ENCODE measurements around the gene KRTAP12-4. TPM values are rescaled to one million over a fixed set of nuclear protein-coding genes. Genes with fewer than 3 reads are reported as not detected.

Gene KRTAP12-4, protein sequence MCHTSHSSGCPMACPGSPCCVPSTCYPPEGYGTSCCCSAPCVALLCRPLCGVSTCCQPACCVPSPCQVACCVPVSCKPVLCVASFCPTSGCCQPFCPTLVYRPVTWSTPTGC
- total RNA-seq, result not detected in 2 replicates

DNA sequence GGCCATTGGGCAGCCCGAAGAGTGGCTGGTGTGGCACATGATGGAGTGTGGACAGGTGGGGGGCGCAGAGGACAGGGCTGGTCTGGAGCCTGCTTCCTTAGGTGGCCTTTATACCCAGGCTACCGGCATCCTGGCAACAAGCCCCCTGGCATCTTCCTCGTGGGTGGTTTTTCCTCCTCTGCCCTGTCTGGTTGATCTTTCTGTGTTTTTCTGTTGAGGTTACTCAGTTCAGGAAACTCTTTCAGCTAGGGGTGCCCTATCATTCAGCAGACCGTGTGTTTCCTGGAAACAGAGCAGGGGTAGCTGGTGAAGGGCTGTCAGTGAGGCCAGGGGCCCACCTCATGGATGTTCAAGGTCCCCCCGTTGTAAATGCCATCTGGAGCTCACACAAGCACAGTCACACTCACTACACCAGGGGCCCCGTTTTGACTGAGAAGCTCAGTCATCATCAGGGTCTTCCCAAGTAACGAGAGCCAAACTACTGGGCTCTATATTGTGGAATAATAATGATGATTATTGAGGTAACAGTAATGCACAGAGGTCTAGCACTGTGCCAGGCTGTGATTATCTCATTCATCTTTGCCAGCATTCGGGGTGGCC, at the start of gene KRTAP12-4:
Gene KRTAP12-4 (minus strand): TSS at position 84 of the 600 bp plus-strand sequence. CDS start 45 bp downstream, at position 39.

DNA sequence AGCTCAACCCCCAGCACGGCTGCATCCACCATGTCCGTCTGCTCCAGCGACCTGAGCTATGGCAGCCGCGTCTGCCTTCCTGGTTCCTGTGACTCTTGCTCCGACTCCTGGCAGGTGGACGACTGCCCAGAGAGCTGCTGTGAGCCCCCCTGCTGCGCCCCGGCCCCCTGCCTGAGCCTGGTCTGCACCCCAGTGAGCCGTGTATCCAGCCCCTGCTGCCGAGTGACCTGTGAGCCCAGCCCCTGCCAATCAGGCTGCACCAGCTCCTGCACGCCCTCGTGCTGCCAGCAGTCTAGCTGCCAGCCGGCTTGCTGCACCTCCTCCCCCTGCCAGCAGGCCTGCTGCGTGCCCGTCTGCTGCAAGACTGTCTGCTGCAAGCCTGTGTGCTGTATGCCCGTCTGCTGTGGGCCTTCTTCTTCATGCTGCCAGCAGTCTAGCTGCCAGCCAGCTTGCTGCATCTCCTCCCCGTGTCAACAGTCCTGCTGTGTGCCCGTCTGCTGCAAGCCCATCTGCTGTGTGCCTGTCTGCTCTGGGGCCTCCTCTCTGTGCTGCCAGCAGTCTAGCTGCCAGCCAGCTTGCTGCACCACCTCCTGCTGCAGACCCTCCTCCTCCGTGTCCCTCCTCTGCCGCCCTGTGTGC, 42.8 kb upstream of the KRTAP12-4 start, which contains the start of gene KRTAP10-12:
Gene KRTAP10-12 (plus strand): TSS at position 1 of the 639 bp plus-strand sequence. CDS start 30 bp downstream, at position 31.

DNA sequence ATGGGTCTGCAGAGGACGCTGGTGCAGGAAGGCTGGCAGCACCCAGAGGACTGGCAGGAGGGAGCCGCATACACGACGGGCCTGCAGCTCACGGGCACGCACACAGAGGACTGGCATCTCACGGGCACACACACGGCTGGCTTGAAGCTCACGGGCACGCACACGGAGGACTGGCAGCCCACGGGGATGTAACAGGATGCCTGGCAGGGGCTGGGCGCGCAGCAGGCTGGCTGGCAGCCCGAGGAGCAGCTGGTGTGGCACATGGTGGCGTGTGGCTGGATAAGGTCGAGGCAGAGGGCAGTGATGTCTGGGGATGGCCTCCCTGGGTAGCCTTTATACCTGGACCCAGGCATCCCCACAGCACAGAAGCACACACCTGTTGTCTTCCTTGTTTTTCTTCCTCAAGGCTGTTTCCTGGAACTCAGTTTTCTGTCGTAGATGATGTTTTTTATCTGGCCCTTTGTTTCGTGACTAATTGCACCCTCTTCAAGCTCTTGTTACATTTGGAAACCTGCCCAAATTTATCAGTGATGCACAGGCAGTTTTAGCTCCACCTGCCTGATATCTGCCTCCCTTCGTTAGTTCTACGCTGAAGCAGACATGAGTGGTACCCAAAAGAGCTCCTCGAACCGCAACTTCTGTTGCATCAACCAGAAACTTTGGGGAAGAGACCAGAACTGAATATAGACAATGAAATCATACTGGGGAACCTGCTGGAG, 27.6 kb upstream of the KRTAP12-4 start, which contains the start of gene KRTAP12-1:
Gene KRTAP12-1 (minus strand): TSS at position 303 of the 719 bp plus-strand sequence. CDS start 40 bp downstream, at position 263.

DNA sequence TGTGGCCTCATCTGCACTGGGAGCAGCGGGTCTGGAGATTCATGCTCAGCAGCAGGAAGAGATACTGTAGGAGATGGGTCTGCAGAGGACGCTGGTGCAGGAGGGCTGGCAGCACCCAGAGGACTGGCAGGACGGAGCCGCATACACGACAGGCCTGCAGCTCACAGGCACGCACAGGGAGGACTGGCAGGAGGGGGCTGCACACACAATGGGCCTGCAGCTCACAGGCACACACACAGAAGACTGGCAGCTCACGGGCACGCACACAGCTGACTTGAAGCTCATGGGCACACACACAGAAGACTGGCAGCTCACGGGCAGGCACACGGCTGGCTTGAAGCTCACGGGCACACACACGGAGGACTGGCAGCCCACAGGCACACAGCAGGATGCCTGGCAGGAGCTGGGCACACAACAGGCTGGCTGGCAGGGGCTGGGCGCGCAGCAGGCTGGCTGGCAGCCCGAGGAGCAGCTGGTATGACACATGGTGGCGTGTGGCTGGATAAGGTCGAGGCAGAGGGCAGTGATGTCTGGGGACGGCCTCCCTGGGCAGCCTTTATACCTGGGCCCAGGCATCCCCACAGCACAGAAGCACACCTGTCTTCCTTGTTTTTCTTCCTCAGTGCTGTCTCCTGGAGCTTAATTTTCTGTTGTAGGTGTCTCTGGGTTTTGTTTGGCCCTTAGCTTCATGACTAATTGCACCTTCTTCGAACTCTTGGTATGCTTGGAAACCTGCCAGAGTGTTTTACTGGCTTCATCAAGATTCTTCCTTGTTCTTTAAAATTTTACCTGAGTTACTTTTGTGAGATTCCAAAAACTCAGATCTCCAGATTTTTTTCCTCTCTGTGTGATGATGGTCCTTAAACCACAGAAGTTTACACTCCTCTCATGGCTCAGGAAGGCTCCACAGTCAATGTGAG, 12.2 kb upstream of the KRTAP12-4 start, which contains the start of gene KRTAP12-2:
Gene KRTAP12-2 (minus strand): TSS at position 527 of the 920 bp plus-strand sequence. CDS start 41 bp downstream, at position 486.

DNA sequence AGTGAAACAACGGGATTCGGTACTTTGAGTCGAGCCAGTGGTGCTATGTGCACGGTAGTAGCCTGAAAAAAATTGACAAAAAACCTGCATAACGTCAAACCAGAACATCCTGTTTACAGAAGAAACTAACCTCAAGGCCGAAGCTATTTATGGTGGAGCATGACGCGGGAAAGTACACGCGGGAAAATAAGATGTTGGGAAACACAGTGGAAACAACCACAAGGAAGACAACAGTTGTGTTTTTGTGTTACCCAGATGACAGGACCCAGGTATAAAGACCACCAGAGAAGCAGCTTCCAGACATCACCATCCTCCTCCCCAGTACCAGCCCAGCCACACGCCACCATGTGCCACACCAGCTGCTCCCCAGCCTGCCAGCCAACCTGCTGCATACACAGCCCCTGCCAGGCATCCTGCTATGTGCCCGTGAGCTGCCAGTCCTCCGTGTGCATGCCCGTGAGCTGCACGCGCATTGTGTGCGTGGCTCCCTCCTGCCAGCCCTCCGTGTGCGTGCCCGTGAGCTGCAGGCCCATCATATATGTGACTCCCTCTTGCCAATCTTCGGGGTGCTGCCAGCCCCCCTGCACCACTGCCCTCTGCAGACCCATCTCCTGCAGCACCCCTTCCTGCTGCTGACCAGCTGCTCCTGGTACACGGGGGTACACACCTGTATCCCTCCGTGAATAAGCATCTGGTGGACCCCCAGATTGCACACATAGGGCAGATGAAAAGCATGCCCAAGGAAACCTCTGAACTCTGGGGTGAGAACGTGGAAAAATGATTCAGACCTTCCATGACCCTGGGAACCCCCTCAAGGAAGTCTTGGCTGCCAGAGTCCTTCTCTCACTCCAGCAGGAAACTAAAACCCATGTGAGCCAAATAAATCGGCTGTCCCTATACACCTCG, 3.4 kb upstream of the KRTAP12-4 start, which contains the start of gene KRTAP12-3:
Gene KRTAP12-3 (plus strand): TSS at position 298 of the 906 bp plus-strand sequence. CDS start 48 bp downstream, at position 346.

DNA sequence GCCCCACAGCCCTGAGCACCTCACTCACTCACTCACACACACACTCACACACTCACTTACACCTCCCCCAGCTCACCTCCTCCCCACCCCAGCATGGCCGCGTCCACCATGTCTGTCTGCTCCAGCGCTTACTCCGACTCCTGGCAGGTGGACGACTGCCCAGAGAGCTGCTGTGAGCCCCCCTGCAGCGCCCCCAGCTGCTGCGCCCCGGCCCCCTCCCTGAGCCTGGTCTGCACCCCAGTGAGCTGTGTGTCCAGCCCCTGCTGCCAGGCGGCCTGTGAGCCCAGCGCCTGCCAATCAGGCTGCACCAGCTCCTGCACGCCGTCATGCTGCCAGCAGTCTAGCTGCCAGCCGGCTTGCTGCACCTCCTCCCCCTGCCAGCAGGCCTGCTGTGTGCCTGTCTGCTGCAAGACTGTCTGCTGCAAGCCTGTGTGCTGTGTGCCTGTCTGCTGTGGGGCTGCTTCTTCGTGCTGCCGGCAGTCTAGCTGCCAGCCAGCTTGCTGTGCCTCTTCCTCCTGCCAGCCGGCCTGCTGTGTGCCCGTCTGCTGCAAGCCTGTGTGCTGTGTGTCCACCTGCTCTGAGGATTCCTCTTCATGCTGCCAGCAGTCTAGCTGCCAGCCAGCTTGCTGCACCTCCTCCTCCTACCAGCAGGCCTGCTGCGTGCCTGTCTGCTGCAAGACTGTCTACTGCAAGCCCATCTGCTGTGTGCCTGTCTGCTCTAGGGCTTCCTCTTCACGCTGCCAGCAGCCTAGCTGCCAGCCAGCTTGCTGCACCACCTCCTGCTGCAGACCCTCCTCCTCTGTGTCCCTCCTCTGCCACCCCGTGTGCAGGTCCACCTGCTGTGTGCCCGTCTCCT, 7.9 kb downstream of the KRTAP12-4 start, which contains the start of gene KRTAP10-11:
Gene KRTAP10-11 (plus strand): TSS at position 49 of the 856 bp plus-strand sequence. CDS start 45 bp downstream, at position 94.

DNA sequence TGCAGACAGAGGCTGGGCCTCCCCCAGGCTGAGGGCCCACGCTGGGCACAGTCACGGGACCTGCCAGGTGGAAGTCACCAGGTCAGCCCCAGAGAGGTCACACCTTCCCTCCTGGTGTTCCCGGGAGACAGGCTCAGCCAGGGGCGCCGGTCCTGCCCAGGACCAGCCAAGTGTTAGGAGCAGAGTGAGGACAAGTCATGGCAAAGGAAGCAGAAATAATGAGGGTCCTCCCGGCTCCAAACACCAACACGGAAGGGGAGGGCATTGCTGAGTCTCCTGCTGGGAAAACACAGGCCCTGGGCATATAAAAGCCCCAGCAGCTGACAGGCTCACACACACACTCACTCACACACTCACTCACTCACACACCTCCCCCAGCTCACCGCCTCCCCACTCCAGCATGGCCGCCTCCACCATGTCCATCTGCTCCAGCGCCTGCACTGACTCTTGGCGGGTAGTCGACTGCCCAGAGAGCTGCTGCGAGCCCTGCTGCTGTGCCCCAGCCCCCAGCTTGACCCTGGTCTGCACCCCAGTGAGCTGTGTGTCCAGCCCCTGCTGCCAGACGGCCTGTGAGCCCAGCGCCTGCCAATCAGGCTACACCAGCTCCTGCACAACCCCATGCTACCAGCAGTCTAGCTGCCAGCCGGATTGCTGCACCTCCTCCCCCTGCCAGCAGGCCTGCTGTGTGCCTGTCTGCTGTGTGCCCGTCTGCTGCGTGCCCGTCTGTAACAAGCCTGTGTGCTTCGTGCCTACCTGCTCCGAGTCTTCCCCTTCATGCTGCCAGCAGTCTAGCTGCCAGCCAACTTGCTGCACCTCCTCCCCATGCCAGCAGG, 17.2 kb downstream of the KRTAP12-4 start, which contains the start of gene KRTAP10-10:
Gene KRTAP10-10 (plus strand): TSS at position 339 of the 833 bp plus-strand sequence. CDS start 62 bp downstream, at position 401.

DNA sequence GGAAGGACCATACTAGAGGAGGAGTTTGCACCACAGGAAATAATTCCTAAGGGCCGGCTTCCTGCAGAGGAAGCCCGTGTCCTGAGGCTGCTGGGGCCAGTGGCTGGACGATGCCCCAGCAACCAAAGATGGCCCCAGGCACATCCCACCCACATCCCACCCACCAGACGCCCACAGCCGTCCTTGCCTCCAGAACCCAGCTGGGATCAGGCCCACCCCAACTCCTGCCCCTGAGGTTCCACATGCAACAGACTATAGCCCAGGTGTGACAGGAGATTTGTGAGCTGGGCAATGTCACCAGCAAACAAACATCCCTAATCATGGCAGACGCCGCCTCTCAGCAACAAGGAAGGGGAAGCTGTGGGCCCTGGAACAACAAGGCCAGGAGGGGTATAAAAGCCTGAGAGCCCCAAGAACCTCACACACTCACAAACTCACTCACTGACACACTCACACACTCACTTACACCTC, 27.8 kb downstream of the KRTAP12-4 start, which contains the start of gene KRTAP10-9:
Gene KRTAP10-9 (plus strand): TSS at position 421 of the 471 bp plus-strand sequence. CDS start 79 bp downstream, outside the sequence.

DNA sequence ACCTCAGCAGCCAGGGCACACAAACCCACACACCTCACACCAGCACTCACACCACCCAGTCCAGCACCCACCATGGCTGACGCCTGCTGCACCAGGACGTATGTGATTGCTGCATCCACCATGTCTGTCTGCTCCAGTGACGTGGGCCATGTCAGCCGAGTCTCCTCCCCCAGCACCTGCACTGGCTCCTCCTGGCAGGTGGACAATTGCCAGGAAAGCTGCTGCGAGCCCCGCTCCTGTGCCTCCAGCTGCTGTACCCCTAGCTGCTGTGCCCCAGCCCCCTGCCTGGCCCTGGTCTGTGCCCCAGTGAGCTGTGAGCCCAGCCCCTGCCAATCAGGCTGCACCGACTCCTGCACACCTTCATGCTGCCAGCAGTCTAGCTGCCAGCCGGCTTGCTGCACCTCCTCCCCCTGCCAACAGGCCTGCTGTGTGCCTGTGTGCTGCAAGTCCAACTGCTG, 42.4 kb downstream of the KRTAP12-4 start, which contains the start of gene KRTAP10-8:
Gene KRTAP10-8 (plus strand): TSS at position 51 of the 458 bp plus-strand sequence. CDS start 22 bp downstream, at position 73.

Other genes starting within 250 kb of the KRTAP12-4 start
- 0.61 and 1.9 TPM in 2 replicates for gene LRRC3, start 199.1 kb downstream of the KRTAP12-4 start, total RNA-seq
- gene KRTAP10-1, start 114.5 kb downstream of the KRTAP12-4 start, total RNA-seq, result not detected in 2 replicates
- gene KRTAP10-2, start 103.2 kb downstream of the KRTAP12-4 start, total RNA-seq, result not detected in 2 replicates
- not detected in 2 replicates for gene KRTAP10-3, start 95.9 kb downstream of the KRTAP12-4 start, total RNA-seq
- gene KRTAP10-4, start 80.9 kb downstream of the KRTAP12-4 start, total RNA-seq, result not detected in 2 replicates
- gene KRTAP10-5, start 74.1 kb downstream of the KRTAP12-4 start, total RNA-seq, result not detected in 2 replicates
- not detected in 2 replicates for gene KRTAP10-6, start 62.2 kb downstream of the KRTAP12-4 start, total RNA-seq
- not detected in 2 replicates for gene KRTAP10-7, start 54.1 kb downstream of the KRTAP12-4 start, total RNA-seq
- not detected in 2 replicates for gene KRTAP10-8, start 42.6 kb downstream of the KRTAP12-4 start, total RNA-seq
- gene KRTAP10-9, start 27.6 kb downstream of the KRTAP12-4 start, total RNA-seq, result not detected in 2 replicates
- gene KRTAP10-10, start 17.3 kb downstream of the KRTAP12-4 start, total RNA-seq, result not detected in 2 replicates
- gene KRTAP10-11, start 8.2 kb downstream of the KRTAP12-4 start, total RNA-seq, result not detected in 2 replicates
- gene KRTAP12-3, start 3.3 kb upstream of the KRTAP12-4 start, total RNA-seq, result not detected in 2 replicates
- not detected in 2 replicates for gene KRTAP12-2, start 12.3 kb upstream of the KRTAP12-4 start, total RNA-seq
- gene KRTAP12-1, start 27.5 kb upstream of the KRTAP12-4 start, total RNA-seq, result not detected in 2 replicates
- gene KRTAP10-12, start 42.5 kb upstream of the KRTAP12-4 start, total RNA-seq, result not detected in 2 replicates
- not detected in 2 replicates for gene TSPEAR, start 56.9 kb upstream of the KRTAP12-4 start, total RNA-seq
- gene UBE2G2, start 147.2 kb upstream of the KRTAP12-4 start, total RNA-seq, result 75.4 and 101 TPM in 2 replicates
- gene SUMO3, start 163.4 kb upstream of the KRTAP12-4 start, total RNA-seq, result 88.0 and 101 TPM in 2 replicates
- 300 and 391 TPM in 2 replicates for gene PTTG1IP, start 219.0 kb upstream of the KRTAP12-4 start, total RNA-seq